GM04503 (cell line): ENCODE results near the gene DENND10.
"Not testable (repeated sequence)": the region's sequence is repeated elsewhere in the genome, so short reads cannot be mapped to it uniquely, and the experiment has no call there.

ENCODE experiments used
- DNase-seq: peaks from one replicate; pipeline ENCODE4 v3.0.0-alpha.2; 2012; ENCODE audit warnings: low read depth

The DENND10 gene

DNA sequence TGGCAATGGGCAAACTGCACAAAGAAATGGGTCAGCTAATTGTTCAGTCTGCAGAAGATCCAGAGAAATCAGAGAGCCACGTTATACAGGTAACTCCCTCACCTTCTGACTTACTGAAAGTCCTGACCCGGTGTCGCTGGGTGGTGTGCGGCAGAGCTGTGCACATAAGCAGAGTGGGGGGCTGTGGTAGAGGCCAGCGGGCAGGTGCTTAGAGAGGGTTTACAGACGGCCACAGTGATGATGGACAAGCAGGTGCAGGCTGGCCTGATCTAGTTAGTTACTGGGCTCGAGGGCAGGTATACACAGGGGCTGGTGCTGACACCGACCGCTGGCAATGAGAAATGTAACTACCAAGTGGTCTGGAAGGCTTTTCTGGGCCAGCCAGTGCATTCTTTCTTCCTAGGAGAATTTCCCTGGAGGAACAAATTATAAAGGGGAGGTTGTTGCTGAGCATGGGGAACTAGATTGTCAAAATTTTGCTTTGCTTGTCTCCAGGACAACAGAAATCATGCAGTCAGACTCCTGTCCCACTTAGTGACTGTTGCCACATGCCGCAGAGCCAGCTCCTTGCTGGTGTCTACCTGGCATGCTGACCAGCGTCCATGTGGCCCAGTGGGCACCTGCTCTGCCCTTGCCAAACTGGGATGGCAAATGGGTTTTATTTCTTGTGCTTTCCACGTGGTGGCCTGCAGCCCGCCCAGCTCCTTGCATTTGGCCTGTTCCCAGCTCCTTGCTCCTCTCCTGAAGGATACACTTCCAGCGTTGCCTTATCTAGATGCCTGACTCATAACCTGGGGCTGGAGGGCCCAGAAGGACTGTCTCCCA lies 28.8 kb downstream of the DENND10 start:
- no peak for DNase-seq

DNA sequence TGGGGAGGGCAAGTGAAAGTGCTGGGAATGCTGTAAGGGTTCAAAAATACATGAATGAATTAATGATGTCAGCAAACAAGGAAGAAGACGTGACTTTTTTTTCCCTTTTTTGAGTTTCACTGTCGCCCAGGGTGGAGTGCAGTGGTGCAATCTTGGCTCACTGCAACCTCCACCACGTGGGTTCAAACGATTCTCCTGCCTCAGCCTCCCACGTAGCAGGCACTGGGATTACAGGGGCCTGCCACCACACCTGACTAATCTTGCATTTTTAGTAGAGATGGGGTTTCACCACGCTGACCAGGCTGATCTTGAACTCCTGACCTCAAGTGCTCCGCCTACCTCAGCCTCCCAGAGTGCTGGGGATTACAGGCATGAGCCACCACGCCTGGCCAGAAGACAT lies 30.0 kb downstream of the DENND10 start:
- no peak for DNase-seq

DNA sequence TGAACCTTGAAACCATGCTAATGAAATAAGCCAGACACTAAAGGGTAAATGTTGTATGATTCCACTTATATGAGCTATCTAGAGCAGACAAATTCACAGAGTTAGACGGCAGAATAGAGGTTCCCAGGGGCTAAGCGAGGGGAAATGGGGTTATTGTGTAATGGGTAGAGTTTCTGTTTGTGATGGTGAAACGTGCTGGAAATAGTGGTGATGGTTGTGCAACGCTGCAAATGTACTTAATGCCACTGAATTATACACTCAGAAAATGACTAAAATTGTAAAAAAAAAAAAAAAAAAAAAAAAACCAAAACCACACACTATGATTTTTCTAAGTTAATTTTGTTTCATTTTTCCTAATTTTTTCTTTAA lies 31.6 kb downstream of the DENND10 start:
- no peak for DNase-seq

DNA sequence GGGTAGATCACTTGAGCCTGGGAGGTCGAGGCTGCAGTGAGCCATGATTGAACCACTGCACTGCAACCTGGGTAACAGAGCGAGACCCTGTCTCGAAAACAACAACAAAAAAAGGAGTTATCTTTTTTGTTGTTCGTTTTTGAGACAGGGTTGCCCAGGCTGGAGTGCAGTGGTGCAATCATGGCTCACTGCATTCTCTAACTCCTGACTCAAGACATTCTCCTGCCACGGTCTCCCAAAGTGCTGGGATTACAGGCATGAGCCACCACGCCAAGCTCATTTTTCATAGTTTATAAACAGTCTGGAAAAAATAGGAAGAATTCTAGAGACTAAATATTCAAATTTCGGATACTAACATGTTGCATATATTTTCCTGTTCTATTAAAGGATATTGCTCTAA lies 32.2 kb downstream of the DENND10 start:
- no peak for DNase-seq

DNA sequence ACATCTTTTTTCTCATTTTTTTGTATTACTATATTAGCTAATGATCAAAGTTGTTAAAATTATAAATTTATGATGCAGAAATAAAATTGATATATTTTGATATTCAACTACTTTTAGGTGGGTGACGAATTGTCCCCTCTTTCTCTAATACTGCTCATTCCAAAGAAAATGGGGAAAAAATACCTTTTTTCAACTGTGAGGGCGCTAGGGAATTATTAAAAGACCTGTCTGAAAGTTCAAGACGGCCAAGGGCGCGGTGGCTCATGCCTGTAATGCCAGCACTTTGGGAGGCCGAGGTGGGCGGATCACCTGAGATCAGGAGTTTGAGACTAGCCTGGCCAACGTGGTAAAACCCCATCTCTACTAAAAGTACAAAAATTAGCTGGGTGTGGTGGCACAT lies 34.0 kb downstream of the DENND10 start:
- not testable (repeated sequence) for DNase-seq

DNA sequence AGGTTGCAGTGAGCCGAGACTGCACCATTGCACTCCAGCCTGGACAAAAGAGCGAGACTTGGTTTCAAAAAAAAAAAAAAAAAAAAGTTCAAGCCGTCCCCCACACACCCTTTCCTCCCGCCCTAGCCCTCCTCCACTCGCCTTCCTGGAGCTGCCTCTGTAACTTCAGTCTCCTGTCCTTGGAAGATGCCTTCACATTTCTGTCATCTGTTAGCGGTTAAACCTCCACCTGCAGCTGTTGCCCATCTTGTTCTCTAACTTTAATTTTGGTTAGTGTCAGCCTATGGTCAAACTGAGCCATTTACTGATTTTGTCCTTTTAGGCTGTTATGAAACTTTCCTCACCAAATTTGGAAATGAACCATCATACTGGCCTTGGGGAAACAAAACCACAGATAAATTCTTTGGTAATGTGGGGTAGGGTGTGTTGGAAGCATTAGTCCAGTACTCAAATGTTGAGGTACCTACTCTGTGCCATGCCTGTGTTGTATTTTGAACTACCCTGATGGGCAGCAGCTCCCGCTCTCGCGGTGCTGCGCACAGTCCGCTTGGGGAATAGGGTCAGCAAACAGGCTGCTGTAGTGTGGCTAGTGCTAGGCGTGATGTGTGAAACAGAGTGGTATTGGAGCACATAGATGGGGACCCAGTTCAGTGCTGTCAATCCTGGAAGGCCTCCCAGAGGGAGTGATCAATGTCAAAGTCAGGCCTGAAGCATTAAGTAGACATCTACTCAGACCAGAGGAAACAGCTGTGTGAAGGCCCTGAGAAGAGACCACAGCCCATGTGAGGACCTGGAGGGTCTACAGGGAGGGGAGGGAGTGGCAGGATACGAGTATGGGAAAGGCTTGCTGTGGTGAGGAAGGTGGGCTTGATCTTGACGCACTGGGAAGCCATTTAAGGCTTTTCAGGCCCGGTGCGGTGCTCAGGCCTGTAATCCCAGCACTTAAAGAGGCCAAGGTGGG lies 34.7 kb downstream of the DENND10 start:
- DNase-seq = no peak

DNA sequence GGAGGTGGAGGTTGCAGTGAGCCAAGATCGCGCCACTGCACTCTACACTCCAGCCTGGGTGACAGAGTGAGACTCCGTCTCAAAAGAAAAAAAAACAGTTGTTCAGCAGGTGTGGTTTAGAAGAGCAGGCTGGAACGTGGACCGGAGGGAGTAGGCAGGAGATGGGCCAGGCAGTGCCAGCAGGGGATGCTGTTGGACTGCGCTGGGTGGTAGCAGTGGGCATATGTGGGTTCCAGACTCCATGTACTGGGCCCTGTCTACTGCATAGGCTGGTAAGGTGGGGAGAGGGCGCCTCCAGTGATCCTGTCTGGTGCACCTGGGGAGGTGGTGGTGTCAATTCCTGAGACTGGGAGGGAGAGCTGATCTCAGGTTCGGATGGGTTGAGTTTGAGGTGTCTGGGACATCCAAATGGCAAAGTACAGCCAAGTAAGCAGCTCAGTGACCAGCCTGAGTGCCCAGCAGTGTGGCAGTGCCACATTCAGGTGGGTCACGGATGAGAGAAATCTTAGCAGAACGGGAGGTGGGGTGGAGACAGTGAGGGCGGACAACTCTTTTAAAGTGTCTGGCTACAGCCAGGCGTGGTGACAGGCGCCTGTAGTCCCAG lies 35.7 kb downstream of the DENND10 start:
- no peak for DNase-seq

DNA sequence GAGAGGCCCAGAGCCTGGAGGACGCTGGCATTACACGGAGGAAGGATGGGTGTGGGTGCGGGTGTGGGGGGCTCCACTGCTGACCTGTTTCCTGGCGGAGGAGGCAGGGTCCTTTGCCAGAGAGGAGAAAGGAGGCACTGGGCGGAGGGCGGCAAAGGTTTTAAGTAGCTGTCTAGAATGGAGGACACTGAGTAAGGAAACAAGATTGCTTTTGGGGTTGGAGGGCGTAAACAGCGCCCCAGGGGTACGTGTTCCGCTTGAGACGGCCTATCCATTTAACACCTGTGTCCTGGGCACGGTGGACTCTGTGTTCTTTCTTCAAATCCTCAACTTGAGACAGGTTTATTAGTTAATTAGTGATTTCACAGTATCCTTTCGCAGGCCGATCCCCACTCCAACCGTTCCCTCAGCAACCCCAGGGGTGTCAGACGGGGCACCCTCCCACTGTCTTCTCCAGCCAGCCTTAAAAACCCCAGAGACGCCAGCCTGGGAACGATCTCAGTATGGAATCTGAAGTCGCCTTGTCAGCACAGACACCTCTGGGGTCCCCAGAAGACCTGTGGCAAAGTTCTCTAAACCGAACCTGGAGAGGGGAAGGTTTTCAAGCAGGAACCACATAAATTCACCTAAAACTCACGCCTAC lies 36.8 kb downstream of the DENND10 start:
- DNase-seq = no peak

DNA sequence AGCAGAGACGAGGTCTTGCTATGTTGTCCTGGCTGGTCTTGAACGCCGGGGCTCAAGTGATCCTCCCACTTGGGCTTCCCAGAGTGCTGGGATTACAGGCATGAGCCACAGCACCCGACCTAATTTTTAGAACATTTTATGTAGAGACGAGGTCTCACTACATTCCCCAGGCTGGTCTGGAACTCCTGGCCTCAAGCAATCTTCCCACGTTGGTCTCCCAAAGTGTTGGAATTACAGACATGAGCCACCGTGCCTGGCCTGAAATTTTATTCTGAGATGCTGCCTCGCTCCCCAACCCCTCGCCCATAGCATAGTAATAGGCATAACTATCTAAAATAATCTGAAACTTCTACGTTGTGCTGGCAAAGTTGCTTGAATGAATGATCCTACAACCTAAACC lies 39.7 kb downstream of the DENND10 start:
- DNase-seq = no peak

DNA sequence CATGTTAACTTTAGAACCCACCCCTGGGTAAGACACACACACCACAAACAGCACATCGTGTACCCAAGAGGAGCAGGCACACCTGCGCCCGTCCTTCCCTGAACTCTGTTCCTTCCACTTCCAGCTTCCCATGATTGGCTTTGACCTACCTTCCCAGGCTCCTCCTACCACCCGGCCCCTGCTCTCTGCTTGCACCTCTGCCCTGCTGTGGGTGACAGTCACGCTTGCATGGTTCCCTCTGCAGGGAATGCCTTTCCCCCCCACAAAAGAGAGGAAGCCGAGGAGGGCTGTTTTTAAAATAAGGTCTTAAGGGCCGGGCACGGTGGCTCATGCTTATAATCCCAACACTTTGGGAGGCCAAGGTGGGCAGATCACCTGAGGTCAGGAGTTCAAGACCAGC lies 45.2 kb downstream of the DENND10 start:
- no peak for DNase-seq

DNA sequence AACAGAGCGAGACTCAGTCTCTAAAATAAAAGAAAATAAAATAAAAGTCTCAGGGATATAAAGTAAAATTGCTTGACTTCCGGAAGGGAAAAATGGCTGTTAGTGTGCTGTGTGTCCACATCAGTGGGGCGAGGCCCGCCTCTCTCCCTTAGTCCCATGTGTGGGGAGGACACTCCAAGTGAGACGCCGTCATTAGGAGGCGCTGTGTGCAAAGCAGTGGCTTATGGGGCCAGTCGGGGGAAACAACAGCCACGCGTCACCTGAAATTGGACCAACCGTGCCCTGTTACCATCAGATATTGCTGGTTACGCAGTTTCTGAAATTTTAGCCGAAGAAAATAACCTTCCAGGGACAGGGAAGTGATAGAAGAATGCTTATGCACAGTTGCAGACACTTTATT lies 45.8 kb downstream of the DENND10 start:
- DNase-seq = no peak

DNA sequence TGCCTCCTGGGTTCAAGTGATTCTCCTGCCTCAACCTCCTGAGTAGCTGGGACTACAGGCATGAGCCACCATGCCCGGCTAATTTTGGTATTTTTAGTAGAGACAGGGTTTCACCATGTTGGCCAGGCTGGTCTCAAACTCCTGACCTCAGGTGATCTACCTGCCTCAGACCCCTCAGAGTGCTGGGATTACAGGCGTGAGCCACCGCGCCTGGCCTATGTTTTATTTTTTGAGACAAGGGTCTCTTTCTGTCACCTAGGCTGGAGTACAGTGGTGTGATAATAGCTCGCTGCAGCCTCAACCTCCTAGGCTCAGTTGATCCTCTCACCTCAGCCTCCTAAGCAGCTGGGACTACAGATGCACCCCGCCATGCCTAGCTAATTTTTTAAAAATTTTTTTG lies 47.7 kb downstream of the DENND10 start:
- not testable (repeated sequence) for DNase-seq

DNA sequence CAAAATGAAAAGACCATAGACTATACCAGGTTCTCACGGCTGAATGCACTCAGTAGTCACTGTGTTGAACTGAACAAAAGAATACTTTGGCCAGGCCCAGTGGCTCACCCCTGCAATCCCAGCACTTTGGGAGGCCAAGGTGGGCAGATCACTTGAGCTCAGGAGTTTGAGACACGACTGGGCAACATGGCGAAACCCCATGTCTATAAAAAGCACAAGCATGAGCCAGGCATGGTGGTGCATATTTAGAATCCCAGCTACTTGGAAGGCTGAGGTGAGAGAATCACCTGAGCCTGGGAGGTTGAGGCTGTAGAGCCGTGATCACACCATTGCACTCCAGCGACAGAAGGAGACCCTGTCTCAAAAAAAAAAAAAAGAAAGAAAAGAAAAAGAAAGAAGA lies 49.1 kb downstream of the DENND10 start:
- DNase-seq = no peak

DNA sequence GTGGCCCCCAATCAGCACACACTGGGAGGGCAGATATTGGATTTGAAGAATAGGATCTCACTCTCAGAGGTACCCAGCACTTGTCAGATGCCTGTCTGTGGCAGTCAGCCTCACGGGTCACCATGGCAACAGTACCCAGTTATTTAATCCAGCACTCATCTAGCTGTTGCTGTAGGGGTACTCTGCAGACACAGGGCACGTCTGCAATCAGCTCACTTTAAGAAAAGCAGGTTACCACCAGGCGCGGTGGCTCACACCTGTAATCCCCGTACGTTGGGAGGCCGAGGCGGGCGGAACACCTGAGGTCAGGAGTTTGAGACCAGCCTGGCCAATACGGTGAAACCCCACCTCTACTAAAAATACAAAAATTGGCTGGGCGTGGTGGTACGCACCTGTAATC lies 49.7 kb downstream of the DENND10 start:
- DNase-seq = no peak

DNA sequence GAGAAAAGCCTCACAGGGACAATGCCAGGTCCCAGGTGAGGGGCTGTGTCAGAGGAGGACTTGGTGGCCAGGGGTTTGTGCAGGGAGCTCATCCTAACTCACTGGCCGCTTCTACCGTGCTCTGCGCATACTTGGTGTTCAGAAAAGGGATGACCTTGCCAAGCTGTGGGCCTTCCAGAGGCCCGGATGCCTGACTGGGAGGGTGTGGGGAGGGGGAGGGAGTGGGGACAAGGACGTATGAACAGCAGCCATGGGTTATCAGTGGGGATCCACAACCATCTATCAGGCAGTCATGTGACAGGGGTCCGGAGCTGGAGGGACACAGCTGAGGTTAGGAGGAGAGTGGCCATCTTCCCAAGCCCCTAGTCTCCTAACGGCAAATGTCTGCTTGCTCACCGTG lies 55.4 kb downstream of the DENND10 start:
- no peak for DNase-seq

DNA sequence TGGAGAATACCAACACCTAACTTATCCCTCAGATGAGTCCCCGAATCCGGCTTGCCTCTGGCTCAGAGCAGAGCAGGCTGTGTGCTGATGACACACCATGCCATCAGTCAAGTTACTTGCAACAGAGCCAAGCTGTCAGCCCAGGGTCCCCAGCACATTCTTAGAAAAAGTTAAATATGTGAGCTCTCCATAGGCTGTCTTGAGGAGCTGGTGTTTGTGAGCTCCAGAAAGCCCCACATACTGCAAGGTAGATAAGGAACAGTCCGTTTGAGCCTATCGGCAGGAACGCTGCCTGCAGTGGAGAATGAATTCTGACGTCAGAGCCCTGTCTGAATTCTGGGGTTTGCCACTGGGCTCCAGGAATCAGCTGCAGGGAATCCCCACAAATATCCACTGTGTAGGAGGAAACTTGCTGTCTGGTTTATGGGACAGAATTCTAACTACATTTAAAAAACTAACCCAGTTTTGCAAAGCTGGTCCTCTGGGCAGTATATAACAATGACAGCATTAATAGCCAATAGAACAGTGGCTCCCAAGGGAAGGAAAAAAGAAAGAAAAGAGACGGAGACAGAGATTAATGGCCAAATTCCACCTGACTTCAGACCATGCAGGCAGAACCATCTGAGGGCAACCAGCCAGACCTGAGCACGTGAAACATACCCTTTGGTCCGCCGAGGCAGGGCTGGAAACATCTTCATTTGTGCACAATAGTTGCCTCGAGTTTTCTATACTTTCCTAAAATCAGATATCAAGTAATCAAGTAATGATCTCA lies 58.0 kb downstream of the DENND10 start:
- DNase-seq = no peak

DNA sequence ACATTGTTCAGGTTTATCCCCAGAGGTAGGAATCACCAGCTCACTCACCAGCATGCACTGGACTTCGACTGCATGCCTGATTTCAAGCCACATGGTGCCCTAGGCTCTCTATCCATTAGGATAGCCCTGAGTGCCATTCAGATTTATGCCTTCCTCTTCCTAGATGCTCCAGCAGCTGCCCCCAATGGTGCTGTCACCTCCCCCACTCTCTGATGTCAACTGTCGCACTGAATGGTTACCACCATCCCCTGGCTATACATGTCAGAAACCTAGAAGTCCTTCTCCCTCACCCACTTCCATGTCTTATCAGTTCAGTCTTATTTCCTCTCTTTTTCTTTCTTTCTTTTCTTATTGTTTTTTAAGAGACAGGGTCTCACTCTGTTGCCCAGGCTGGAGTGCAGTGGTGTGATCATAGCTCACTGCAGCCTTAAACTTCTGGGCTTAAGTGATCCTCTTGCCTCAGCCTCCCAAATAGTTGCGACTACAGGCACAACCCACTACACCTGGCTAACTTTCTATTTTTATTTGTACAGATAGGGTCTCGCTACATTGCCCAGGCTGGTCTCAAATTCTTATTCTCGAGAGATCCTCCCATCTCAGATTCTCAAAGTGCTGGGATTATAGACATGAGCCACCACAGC lies 58.7 kb downstream of the DENND10 start:
- no peak for DNase-seq

DNA sequence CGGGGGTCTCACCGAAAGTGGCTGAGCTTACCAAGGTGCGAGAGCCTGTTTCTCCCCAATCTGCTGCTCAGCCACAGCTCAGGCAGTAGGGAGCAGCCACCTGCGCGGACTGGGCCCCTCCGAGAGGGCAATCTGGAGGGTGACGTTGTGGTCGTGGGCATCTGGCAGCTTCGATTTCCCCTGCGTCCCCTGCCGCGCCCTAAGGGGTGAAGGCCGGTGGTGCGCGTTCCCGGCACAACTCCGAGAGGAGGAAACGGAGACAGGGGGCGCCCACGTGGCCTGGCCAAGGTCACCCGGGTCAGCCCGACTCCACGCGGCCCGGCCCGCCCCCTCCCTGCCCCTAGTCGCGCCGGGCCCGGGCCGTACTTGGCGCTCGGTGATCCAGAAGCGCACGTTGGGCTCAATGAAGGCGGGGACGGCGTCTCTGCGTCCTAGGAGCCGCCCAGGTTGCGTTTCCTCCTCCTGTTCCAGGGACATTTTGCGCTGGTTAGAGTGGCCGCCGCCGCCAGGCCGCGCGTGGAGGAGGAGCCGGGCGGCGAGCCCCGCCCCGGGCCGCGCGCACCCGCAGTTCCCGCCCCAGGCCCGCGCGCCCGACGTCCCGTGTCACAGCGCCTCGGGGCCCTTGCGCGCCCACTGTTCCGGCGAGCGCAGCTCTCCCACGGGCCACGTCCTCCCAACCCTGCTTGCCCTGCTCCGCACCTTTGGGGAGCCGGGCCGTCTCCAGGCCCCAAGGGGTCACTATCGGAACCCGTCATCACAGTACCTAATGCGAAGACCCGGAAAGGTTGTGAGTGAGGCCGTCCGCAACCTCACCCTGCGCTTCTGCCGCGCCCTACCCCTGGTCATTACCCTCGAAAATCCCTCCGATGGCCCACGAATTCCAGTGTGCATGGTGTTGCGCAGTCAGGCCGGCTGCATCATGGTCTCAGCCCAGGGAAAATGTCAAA lies 61.5 kb downstream of the DENND10 start, which contains the start of gene SFXN4:
Gene SFXN4, minus strand, starts transcription at position 544 of the 947 bp plus-strand sequence. Its CDS starts 67 bp downstream, at position 477.
- DNase-seq = peak; percentile 13

DNA sequence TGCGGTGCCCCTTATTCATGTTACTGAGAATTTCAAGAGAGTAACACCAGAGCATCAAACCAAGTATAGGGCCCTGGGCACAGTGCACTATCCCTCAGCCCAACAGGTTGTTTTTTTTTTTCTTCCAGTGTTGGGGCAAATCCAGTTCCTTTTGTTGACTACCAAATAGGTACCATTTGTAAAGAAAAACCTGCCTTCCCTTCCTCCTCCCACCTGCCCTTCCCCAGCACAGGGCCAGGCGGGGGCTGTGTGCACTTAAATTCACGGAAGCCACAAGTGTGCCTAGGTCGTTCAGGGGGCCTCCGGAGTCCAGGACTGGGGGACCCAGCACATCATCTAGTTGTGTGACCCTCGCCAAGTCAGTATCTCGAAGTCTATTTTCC lies 62.2 kb downstream of the DENND10 start:
- DNase-seq = no peak

DNA sequence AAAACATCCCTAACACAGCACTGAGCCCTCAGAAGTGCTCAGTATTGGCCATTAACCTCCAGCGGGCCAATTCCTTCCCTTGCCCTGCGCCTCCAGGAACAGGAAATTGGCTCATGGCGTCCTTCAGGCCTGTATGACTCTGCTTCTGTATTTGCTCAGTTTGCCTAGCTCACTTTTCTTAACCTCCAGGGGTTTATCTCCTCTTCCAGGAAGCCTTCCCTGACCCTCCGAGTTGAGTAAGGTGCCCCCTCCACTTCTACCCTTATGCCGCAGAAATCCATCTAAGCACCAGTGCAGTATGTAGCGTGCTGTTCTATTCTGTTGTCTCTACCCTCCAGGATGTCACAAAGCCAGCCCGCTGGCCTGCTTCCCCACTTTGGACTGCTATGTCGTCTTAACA lies 62.7 kb downstream of the DENND10 start:
- DNase-seq = no peak
